Measurements from ENCODE around the gene ZKSCAN3. TPM values are rescaled to one million over a fixed set of nuclear protein-coding genes. Genes with fewer than 3 reads are reported as not detected.

Gene ZKSCAN3
- total and polyA plus RNA-seq, 2 of the 4 experiments (the other 2 are of a cell fraction) = 3.7 to 4.8 TPM

DNA sequence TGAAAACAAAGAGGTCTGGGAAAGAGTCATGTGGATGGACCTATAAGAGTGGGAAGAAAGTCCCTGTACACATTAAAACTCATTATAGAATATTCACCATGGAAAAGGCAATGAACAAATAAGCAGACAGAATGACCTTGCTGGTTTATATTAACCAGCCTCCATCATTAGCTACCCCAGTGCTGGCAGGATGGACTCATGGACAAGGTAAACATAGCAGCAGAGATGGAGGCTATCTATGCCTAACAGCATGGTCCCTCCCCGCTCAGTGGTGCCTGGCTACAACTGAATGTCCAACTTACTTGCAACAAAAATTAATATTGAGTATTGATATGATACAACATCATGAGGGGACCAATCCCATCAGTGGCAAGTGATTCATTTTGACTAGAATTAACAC is 4.5 kb upstream of the ZKSCAN3 start:
- H3K36me3 ChIP-seq (ENCODE audit: control insufficient read depth, insufficient read depth, low read length) = no peaks in the 10 kb centered on the region
- no peak overlapping the region for H3K9ac ChIP-seq (ENCODE audit: low read depth, low read length)
- TF ChIP-seq FOS (IDR thresholded peaks at IDR 0.05; ENCODE audit: low read depth, low read length) (no peak), CEBPB (IDR thresholded peaks at IDR 0.05; ENCODE audit: low read depth, low read length) (no peak), MAZ (IDR thresholded peaks at IDR 0.05; ENCODE audit: borderline replicate concordance, low read depth, low read length) (no peak), CHD1 (IDR thresholded peaks at IDR 0.05; ENCODE audit: low read depth, low read length) (no peak), NFE2L2 (IDR thresholded peaks at IDR 0.05; ENCODE audit: low read depth, low read length) (no peak), MAFK (IDR thresholded peaks at IDR 0.05; ENCODE audit: low read depth, low read length) (no peak), RAD21 (IDR thresholded peaks at IDR 0.05; ENCODE audit: low read length) (no peak), BHLHE40 (IDR thresholded peaks at IDR 0.05; ENCODE audit: low read depth, low read length) (no peak), SMC3 (IDR thresholded peaks at IDR 0.05; ENCODE audit: low read depth, low read length) (no peak), RFX5 (IDR thresholded peaks at IDR 0.05; ENCODE audit: low read depth, low read length) (no peak), MXI1 (IDR thresholded peaks at IDR 0.05; ENCODE audit: borderline replicate concordance, low read depth, low read length) (no peak), ELK1 (IDR thresholded peaks at IDR 0.05; ENCODE audit: borderline replicate concordance, low read depth, low read length) (no peak)
- TF ChIP-seq, protein P1, sequence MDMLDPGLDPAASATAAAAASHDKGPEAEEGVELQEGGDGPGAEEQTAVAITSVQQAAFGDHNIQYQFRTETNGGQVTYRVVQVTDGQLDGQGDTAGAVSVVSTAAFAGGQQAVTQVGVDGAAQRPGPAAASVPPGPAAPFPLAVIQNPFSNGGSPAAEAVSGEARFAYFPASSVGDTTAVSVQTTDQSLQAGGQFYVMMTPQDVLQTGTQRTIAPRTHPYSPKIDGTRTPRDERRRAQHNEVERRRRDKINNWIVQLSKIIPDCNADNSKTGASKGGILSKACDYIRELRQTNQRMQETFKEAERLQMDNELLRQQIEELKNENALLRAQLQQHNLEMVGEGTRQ (IDR thresholded peaks at IDR 0.05; ENCODE audit: low read depth, low read length) = no peak
- TF ChIP-seq, protein P2, sequence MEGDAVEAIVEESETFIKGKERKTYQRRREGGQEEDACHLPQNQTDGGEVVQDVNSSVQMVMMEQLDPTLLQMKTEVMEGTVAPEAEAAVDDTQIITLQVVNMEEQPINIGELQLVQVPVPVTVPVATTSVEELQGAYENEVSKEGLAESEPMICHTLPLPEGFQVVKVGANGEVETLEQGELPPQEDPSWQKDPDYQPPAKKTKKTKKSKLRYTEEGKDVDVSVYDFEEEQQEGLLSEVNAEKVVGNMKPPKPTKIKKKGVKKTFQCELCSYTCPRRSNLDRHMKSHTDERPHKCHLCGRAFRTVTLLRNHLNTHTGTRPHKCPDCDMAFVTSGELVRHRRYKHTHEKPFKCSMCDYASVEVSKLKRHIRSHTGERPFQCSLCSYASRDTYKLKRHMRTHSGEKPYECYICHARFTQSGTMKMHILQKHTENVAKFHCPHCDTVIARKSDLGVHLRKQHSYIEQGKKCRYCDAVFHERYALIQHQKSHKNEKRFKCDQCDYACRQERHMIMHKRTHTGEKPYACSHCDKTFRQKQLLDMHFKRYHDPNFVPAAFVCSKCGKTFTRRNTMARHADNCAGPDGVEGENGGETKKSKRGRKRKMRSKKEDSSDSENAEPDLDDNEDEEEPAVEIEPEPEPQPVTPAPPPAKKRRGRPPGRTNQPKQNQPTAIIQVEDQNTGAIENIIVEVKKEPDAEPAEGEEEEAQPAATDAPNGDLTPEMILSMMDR (conservative IDR thresholded peaks at IDR 0.05; ENCODE audit: low read depth, low read length) = no peak
- no peak overlapping the region for H3K23ac ChIP-seq (ENCODE audit: low read depth, low read length)
- no CpG with 5 or more reads among the region's 1 CpG for WGBS, 2 experiments (ENCODE audit: extremely low coverage in 2 of 2, insufficient read length in 1 of 2)
- H2BK5ac ChIP-seq (ENCODE audit: low read depth, low read length, poor library complexity, severe bottlenecking) = no peak overlapping the region
- in situ Hi-C loops (cut with MboI; ENCODE audit: low sequenced_read_pairs) = no loop called here
- H3K14ac ChIP-seq (replicated peaks; ENCODE audit: low read depth, low read length) = no peak overlapping the region
- no peak overlapping the region for H2AFZ ChIP-seq (replicated peaks; ENCODE audit: low read length, poor library complexity)
- no peaks in the 10 kb centered on the region for H3K9me1 ChIP-seq (ENCODE audit: insufficient read depth, low read length)
- no peaks in the 10 kb centered on the region for H3K9me3 ChIP-seq (ENCODE audit: control insufficient read depth, insufficient read depth, low read length)
- H3K4me3 ChIP-seq (ENCODE audit: insufficient read depth, low read depth, low read length) = no peak overlapping the region
- peaks cover 16% of the 10 kb centered on the region for H3K27me3 ChIP-seq (ENCODE audit: control insufficient read depth, insufficient read depth, low read length)
- no peak overlapping the region for H4K8ac ChIP-seq (ENCODE audit: low read depth in 2 of 2, low read length in 2 of 2)
- H4K5ac ChIP-seq (ENCODE audit: low read depth, low read length) = no peak overlapping the region
- no peak overlapping the region for H3K18ac ChIP-seq (ENCODE audit: low read depth, low read length)
- ATAC-seq (ENCODE audit: low read depth) (no peak), DNase-seq (no peak)
- no peak overlapping the region for H4K91ac ChIP-seq (ENCODE audit: insufficient read depth, low read depth, low read length)
- intact Hi-C loops (cut with micrococcal nuclease) = no loop called here
- H3K56ac ChIP-seq (ENCODE audit: extremely low read depth, insufficient read depth, low read length) = no peak overlapping the region
- no peak overlapping the region for H2BK20ac ChIP-seq (ENCODE audit: low read depth, low read length)
- H3K27ac ChIP-seq (ENCODE audit: insufficient read depth, low read length) = no peak overlapping the region
- H3K4ac ChIP-seq (ENCODE audit: low read depth, low read length) = no peak overlapping the region
- no peak overlapping the region for H2BK15ac ChIP-seq (ENCODE audit: low read depth, low read length)
- no peak overlapping the region for H2BK120ac ChIP-seq (ENCODE audit: low read depth, low read length)
- H3K4me2 ChIP-seq (ENCODE audit: low read depth, low read length) = no peak overlapping the region
- ChIA-PET CTCF (no interaction called here), POLR2A (ENCODE audit: unreplicated experiment) (no interaction called here)
- H2AK5ac ChIP-seq (ENCODE audit: low read depth, low read length) = no peak overlapping the region
- H3K4me1 ChIP-seq (ENCODE audit: control insufficient read depth, insufficient read depth, low read length) = no peaks in the 10 kb centered on the region
- dilution Hi-C loops (cut with HindIII; ENCODE audit: low sequenced_read_pairs, unreplicated experiment) = no loop called here
- peaks cover 3 to 5% of the 10 kb centered on the region in 2 experiments; a peak in 3 of 4 replicates for H3K79me1 ChIP-seq (ENCODE audit: low read depth in 1 of 2, low read length in 2 of 2)
- no peaks in the 10 kb centered on the region for H4K20me1 ChIP-seq (ENCODE audit: insufficient read depth, low read length)
- no TSS peak for BruUV-seq (replicated peaks)
- H2AK9ac ChIP-seq (replicated peaks; ENCODE audit: low read depth, low read length, poor library complexity) = no peak overlapping the region
